Thyroid gland (tissue), 4 donors: Measurements from ENCODE around the gene UCKL1.

Experiments
- POLR2A ChIP-seq, 2 donors: fragments of 450-650 bp; IDR thresholded peaks; one replicate each; pipeline ENCODE4 v1.6.1; 2017; ENCODE audit warnings: antibody characterized with exemption in 2 of 2, mild to moderate bottlenecking in 2 of 2, moderate library complexity in 1 of 2
- TF ChIP-seq, protein P1 (sequence below), 6 experiments: fragments of 200-600 bp in 3 of 6; fragments of 450-650 bp in 3 of 6; sonication (generic) in 3 of 6; IDR thresholded peaks; one replicate each; pipeline ENCODE4 v1.5.1; 2016 to 2019; ENCODE audit warnings: antibody characterized with exemption in 6 of 6, mild to moderate bottlenecking in 2 of 6, inconsistent platforms in 1 of 6, moderate library complexity in 1 of 6

GRCh38 chr20:63931735-63932134 is 24.5 kb downstream of the UCKL1 start:
- TF ChIP-seq, protein P1, sequence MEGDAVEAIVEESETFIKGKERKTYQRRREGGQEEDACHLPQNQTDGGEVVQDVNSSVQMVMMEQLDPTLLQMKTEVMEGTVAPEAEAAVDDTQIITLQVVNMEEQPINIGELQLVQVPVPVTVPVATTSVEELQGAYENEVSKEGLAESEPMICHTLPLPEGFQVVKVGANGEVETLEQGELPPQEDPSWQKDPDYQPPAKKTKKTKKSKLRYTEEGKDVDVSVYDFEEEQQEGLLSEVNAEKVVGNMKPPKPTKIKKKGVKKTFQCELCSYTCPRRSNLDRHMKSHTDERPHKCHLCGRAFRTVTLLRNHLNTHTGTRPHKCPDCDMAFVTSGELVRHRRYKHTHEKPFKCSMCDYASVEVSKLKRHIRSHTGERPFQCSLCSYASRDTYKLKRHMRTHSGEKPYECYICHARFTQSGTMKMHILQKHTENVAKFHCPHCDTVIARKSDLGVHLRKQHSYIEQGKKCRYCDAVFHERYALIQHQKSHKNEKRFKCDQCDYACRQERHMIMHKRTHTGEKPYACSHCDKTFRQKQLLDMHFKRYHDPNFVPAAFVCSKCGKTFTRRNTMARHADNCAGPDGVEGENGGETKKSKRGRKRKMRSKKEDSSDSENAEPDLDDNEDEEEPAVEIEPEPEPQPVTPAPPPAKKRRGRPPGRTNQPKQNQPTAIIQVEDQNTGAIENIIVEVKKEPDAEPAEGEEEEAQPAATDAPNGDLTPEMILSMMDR (IDR thresholded peaks at IDR 0.05): no peak
- no peak for TF ChIP-seq POLR2A (IDR thresholded peaks at IDR 0.05)
